Coronary artery (tissue), 2 donors: ENCODE measurements around the gene SSBP3.

ENCODE experiments used
- DNase-seq: peaks from one replicate; pipeline ENCODE4 v3.0.0-alpha.2; 2017; ENCODE audit warnings: low spot score
- H3K27ac ChIP-seq, 2 donors: fragments of 200-600 bp; sonication (generic); one replicate each; pipeline ENCODE4 v1.5.1; 2016 to 2019
- H3K4me3 ChIP-seq: fragments of 200-600 bp; sonication (generic); 2 replicates; pipeline ENCODE4 v1.5.1; 2016; ENCODE audit warnings: mild to moderate bottlenecking, moderate library complexity
- TF ChIP-seq, protein P1 (sequence below): fragments of 200-600 bp; sonication (generic); IDR thresholded peaks from one replicate; pipeline ENCODE4 v1.5.1; 2019; ENCODE audit warnings: antibody characterized with exemption

SSBP3 gene

DNA sequence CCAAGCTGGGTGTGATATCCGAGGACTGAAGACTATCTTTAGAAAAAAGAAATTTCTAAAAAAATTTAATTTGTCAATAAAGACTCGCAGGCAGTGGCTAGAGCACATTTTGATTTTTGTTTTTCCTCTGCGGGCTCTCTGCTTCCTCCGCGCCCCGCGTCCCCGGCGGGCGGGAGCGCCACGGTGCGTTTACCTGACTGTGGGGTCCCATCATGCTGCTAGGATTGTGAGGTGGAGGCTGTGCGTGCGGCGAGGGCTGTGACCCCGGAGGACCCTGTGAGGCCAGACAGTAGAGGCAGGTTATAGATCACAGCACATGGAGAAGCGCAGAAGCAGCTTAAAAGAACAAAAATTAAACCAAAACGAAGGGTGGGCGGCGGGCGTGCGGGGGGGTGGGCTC is 148.3 kb downstream of the SSBP3 start:
- TF ChIP-seq, protein P1, sequence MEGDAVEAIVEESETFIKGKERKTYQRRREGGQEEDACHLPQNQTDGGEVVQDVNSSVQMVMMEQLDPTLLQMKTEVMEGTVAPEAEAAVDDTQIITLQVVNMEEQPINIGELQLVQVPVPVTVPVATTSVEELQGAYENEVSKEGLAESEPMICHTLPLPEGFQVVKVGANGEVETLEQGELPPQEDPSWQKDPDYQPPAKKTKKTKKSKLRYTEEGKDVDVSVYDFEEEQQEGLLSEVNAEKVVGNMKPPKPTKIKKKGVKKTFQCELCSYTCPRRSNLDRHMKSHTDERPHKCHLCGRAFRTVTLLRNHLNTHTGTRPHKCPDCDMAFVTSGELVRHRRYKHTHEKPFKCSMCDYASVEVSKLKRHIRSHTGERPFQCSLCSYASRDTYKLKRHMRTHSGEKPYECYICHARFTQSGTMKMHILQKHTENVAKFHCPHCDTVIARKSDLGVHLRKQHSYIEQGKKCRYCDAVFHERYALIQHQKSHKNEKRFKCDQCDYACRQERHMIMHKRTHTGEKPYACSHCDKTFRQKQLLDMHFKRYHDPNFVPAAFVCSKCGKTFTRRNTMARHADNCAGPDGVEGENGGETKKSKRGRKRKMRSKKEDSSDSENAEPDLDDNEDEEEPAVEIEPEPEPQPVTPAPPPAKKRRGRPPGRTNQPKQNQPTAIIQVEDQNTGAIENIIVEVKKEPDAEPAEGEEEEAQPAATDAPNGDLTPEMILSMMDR = no peak
- Histone ChIP-seq H3K4me3 (no peak overlapping the region), H3K27ac (no peak overlapping the region)
- DNase-seq = no peak

DNA sequence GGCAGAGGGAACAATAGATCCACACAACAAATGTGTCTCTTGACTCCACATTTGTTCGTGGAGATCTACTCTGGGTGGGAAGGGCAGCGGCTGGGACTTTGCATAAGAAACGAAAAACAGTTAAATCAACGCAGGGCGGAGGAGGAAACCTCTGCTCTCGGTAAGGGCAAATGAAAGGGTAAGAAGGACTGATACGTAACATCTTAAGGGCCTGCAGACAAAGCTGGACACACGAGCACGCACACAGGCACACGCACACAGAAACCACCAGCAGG is 148.9 kb downstream of the SSBP3 start:
- H3K4me3 ChIP-seq = no peak overlapping the region
- no peak overlapping the region for H3K27ac ChIP-seq
- TF ChIP-seq, protein P1 = no peak
- DNase-seq = no peak

DNA sequence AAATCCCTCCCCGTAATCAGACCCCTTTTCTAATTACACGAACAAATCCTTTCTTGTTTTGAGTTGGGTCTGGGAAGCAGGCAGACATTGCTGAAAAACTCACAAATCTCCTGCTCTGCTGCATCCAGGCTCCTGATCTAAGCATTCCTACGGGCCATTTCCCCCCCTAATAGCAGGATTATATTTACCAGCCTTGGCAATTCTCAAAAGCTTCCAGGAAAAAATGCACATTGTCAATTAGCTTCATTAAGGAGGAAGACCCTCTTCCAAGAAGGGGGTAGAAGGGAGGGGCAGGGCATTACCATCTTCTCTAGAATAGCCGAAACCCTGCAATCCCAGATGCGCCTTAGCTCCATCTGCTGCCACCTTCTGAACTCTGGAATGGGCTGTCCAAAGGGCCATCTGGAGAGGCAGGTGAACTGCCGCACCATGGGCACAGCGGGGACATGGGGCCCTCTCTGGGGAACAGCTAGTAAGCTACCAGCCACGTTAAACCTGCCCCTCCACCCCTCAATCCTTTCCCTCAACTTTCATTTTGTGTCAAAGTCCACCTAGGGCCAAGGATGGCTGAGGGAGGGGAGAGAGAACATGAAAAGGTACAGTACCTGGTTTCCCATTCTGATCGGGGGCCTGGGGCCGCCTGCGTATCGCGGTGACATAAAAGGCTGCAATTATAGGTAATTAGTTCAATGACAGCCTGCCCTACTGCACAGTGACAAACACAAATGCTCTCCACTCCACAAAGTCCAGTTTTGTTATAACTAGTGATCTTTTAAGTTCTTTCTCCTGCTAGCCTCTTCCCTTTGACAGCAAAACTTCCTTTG is 149.5 kb downstream of the SSBP3 start:
- no peak overlapping the region for H3K27ac ChIP-seq
- TF ChIP-seq, protein P1 = no peak
- no peak for DNase-seq
- H3K4me3 ChIP-seq = no peak overlapping the region

DNA sequence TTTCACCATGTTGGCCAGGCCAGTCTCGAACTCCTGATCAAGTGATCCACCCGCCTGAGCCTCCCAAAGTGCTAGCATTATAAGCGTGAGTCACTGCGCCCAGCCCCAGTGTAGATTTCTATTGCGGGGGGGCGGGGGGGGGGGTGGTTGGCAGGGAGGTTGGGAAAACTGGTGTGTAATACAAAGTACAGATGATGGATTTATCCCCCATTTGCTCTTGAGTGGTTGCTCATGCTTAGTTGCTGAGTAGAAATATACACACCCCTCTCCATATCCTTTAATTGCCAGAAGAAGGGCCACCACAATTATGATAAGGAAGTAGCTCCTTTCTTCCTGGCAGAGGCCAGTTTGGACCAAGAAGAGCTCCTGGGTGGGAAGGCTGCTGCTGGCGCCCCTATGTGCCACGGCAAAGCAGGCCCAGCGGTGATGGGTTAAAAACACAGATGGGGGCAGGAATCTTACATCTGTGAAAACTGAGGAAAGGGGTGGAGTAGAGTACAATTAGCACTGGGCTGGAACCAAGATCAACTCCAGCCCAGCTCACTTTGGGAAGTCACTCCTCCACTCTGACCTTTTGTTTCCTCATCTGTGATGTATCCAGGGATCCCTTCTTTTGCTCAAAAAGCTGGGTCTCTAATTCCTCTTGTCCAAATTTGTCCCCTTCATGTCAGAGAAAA is 151.0 kb downstream of the SSBP3 start:
- no peak overlapping the region for H3K4me3 ChIP-seq
- H3K27ac ChIP-seq = no peak overlapping the region
- TF ChIP-seq, protein P1 = no peak
- DNase-seq = no peak

DNA sequence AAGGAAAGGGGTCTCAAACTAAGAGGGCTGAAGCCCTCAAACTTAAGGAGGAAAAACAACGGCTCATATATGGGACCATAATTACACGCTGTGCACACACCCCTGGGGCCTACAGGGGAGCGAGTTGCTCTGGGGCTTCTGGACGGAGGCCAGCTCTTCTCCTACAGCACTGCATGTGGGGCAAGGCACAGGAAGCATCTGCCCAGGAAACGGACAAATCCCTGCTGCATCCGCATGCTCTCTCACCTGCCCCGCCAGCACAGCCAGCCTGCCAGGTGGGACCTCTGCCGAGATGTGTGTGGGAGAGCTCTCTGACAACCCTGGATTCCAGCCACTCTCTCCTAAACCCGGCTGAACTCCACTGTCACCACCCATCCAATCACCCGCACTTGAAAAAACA is 152.1 kb downstream of the SSBP3 start:
- TF ChIP-seq, protein P1 = no peak
- DNase-seq = no peak
- no peak overlapping the region for H3K4me3 ChIP-seq
- H3K27ac ChIP-seq = no peak overlapping the region

DNA sequence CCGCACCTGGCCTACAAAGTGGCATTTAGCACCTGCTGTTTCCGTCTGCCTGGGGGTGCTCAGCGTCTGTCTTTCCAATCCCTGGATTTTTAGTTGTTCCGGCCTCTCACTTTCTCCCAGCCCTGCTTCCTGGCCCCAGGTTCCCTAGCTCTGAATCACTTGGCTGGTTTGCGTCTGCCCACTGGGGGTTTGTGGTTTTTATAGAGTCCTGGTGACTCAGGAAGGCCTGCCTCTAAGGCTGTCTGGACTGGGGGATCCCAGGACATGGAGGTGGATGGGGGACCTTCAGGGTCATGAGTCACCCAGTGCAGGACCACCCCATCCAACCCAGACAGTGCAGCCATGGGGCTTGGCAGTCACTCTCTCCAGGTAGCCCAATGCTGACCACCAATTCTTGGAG is 152.7 kb downstream of the SSBP3 start:
- Histone ChIP-seq H3K27ac (no peak overlapping the region), H3K4me3 (no peak overlapping the region)
- no peak for DNase-seq
- TF ChIP-seq, protein P1 = no peak

DNA sequence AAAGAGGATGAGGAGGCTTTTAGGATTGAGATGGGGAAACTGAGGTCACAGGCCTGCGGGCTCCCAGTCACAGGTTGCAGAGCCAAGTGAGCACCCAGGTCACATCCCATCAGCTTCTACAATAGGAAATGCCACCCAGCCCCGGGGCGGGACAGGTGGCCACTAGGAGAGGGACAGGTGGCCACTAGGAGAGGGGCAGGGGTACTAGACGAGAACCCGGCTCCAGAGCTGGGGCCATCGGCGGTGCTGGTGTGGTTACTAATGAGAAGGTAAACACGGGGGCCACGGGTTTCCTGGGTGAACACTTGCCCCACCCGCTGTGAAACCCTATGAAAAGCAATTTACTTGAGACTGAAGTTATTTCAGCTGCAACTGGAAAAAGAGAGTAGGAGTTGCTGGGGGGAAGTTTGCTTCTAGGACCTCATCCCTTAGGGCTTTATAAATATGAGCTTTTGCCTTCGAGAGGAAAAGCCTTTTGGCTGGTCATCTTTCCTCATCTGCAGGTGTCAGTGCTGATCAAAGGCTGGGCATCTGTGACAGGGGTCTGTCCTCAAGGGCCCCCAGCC is 153.7 kb downstream of the SSBP3 start:
- no peak for DNase-seq
- Histone ChIP-seq H3K27ac (no peak overlapping the region), H3K4me3 (no peak overlapping the region)
- TF ChIP-seq, protein P1 = no peak
